RCC 7860 (cell line): ENCODE data around the gene SLC38A7.
"Not testable (repeated sequence)": the region's sequence is repeated elsewhere in the genome, so short reads cannot be mapped to it uniquely, and the experiment has no call there.

ENCODE experiments used
- DNase-seq: peaks from one replicate; pipeline ENCODE4 v3.0.0-alpha.2; 2015; ENCODE audit warnings: low spot score
- FAIRE-seq: peaks from 2 replicates; lab custom pipeline; 2012; peaks lifted over from hg19 to GRCh38; lab: Jason Lieb, UNC

Gene SLC38A7

GRCh38 chr16:58679763-58680162 lies 4.8 kb downstream of the SLC38A7 start:
- DNase-seq, result no peak
- FAIRE-seq, result no peak

- DNase-seq (peak; percentile 4), FAIRE-seq (no peak)
Observed at GRCh38 chr16:58678716-58679115, 5.9 kb downstream of the SLC38A7 start.

- FAIRE-seq (no peak), DNase-seq (no peak)
Observed at GRCh38 chr16:58678269-58678668, 6.3 kb downstream of the SLC38A7 start.

GRCh38 chr16:58670946-58671583 lies 13.5 kb downstream of the SLC38A7 start:
- FAIRE-seq, result no peak
- DNase-seq, result no peak

GRCh38 chr16:58670177-58670576 lies 14.4 kb downstream of the SLC38A7 start:
- DNase-seq (peak; percentile 4), FAIRE-seq (no peak)

- no peak for DNase-seq
Observed at GRCh38 chr16:58665200-58665599, 19.4 kb downstream of the SLC38A7 start.

GRCh38 chr16:58661199-58661830 lies 23.3 kb downstream of the SLC38A7 start:
- FAIRE-seq (peak; percentile 84), DNase-seq (peak; percentile 81)

More at GRCh38 chr16:58665200-58665599, 19.4 kb downstream of the SLC38A7 start:
- no peak for FAIRE-seq

GRCh38 chr16:58659911-58660310 lies 24.7 kb downstream of the SLC38A7 start:
- not testable (repeated sequence) for FAIRE-seq, DNase-seq

- no peak for DNase-seq
- FAIRE-seq, result no peak
Observed at GRCh38 chr16:58658796-58659211, 25.8 kb downstream of the SLC38A7 start.

GRCh38 chr16:58656899-58657298 lies 27.7 kb downstream of the SLC38A7 start:
- DNase-seq, result no peak
- no peak for FAIRE-seq

GRCh38 chr16:58655215-58655596 lies 29.4 kb downstream of the SLC38A7 start:
- DNase-seq, result no peak
- FAIRE-seq, result no peak

- DNase-seq (no peak), FAIRE-seq (no peak)
Observed at GRCh38 chr16:58654560-58655214, 29.9 kb downstream of the SLC38A7 start.

GRCh38 chr16:58652741-58653140 lies 31.8 kb downstream of the SLC38A7 start:
- FAIRE-seq (no peak), DNase-seq (no peak)

- no peak for DNase-seq
- FAIRE-seq, result no peak
Observed at GRCh38 chr16:58651965-58652348, 32.6 kb downstream of the SLC38A7 start.

- FAIRE-seq (no peak), DNase-seq (no peak)
Observed at GRCh38 chr16:58649707-58650106, 34.9 kb downstream of the SLC38A7 start.

- DNase-seq (no peak), FAIRE-seq (no peak)
Observed at GRCh38 chr16:58647107-58647506, 37.5 kb downstream of the SLC38A7 start.

GRCh38 chr16:58644765-58645487 lies 39.6 kb downstream of the SLC38A7 start:
- no peak for FAIRE-seq
- DNase-seq, result no peak

- no peak for FAIRE-seq
- no peak for DNase-seq
Observed at GRCh38 chr16:58644108-58644507, 40.5 kb downstream of the SLC38A7 start.

- FAIRE-seq (no peak), DNase-seq (no peak)
Observed at GRCh38 chr16:58640949-58641348, 43.6 kb downstream of the SLC38A7 start.

GRCh38 chr16:58639836-58640235 lies 44.7 kb downstream of the SLC38A7 start:
- FAIRE-seq (no peak), DNase-seq (no peak)

- DNase-seq (no peak), FAIRE-seq (no peak)
Observed at GRCh38 chr16:58639230-58639629, 45.3 kb downstream of the SLC38A7 start.
